ENCODE measurements around the gene PLOD1.

DNA sequence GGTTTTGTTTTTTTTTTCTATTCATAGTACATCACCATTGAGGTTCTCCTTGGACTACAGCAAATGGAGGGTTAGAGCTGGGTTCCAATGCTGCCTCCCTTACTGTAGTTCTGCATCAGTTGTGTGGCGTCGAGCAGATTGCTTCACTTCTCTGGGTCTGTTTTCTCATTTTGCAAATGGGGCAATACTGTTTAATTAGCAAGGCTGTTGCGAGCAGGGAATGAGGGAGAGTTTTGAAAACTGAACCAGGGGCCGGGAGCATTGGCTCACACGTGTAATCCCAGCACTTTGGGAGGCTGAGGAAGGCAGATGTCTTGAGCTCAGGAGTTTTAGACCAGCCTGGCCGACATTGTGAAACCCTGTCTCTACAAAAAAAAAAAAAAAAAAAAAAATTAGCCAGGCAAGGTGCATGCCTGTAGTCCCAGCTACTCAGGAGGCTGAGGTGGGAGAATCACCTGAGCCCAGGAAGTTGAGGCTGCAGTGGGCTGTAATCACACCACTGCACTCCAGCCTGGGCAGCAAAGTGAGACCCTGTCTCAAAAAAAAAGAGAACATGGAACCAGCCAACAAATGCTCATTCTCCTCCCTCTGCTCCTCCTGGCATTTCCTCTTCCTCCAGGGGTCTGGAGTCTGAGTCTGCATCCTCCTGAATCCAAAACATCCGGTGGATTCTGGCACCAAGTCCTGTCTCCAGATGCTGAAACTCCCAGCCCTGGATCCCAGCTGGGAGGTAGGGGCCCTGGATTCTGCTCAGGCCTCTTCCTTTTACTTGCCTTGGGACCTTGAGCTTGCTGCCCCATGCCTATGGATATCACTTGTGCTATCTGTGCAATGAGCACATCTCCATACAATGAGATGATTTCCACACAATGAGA lies 3.7 kb upstream of the PLOD1 start:
- TF ChIP-seq, protein P1, sequence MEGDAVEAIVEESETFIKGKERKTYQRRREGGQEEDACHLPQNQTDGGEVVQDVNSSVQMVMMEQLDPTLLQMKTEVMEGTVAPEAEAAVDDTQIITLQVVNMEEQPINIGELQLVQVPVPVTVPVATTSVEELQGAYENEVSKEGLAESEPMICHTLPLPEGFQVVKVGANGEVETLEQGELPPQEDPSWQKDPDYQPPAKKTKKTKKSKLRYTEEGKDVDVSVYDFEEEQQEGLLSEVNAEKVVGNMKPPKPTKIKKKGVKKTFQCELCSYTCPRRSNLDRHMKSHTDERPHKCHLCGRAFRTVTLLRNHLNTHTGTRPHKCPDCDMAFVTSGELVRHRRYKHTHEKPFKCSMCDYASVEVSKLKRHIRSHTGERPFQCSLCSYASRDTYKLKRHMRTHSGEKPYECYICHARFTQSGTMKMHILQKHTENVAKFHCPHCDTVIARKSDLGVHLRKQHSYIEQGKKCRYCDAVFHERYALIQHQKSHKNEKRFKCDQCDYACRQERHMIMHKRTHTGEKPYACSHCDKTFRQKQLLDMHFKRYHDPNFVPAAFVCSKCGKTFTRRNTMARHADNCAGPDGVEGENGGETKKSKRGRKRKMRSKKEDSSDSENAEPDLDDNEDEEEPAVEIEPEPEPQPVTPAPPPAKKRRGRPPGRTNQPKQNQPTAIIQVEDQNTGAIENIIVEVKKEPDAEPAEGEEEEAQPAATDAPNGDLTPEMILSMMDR (IDR thresholded peaks at IDR 0.05 in 2 of 3, conservative IDR thresholded peaks at IDR 0.05 in 1 of 3; ENCODE audit: control insufficient read depth in 2 of 3, extremely low read depth in 1 of 3, insufficient read depth in 1 of 3, low read depth in 3 of 3, low read length in 3 of 3) = no peak
- TF ChIP-seq CEBPB (IDR thresholded peaks at IDR 0.05; ENCODE audit: borderline replicate concordance in 1 of 2, low read depth in 2 of 2, low read length in 2 of 2) = no peak
- TF ChIP-seq, protein P2, sequence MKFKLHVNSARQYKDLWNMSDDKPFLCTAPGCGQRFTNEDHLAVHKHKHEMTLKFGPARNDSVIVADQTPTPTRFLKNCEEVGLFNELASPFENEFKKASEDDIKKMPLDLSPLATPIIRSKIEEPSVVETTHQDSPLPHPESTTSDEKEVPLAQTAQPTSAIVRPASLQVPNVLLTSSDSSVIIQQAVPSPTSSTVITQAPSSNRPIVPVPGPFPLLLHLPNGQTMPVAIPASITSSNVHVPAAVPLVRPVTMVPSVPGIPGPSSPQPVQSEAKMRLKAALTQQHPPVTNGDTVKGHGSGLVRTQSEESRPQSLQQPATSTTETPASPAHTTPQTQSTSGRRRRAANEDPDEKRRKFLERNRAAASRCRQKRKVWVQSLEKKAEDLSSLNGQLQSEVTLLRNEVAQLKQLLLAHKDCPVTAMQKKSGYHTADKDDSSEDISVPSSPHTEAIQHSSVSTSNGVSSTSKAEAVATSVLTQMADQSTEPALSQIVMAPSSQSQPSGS (IDR thresholded peaks at IDR 0.05; ENCODE audit: low read length) = no peak
- no peak for TF ChIP-seq MAX (IDR thresholded peaks at IDR 0.05; ENCODE audit: low read depth, low read length)
- TF ChIP-seq JUND (IDR thresholded peaks at IDR 0.05; ENCODE audit: low read depth, low read length) = no peak
- TF ChIP-seq ZNF24 (IDR thresholded peaks at IDR 0.05) = no peak
- no peak for TF ChIP-seq CBFB (IDR thresholded peaks at IDR 0.05; ENCODE audit: low read depth)
- TF ChIP-seq DPF2 (IDR thresholded peaks at IDR 0.05) = no peak
- TF ChIP-seq, protein P3, sequence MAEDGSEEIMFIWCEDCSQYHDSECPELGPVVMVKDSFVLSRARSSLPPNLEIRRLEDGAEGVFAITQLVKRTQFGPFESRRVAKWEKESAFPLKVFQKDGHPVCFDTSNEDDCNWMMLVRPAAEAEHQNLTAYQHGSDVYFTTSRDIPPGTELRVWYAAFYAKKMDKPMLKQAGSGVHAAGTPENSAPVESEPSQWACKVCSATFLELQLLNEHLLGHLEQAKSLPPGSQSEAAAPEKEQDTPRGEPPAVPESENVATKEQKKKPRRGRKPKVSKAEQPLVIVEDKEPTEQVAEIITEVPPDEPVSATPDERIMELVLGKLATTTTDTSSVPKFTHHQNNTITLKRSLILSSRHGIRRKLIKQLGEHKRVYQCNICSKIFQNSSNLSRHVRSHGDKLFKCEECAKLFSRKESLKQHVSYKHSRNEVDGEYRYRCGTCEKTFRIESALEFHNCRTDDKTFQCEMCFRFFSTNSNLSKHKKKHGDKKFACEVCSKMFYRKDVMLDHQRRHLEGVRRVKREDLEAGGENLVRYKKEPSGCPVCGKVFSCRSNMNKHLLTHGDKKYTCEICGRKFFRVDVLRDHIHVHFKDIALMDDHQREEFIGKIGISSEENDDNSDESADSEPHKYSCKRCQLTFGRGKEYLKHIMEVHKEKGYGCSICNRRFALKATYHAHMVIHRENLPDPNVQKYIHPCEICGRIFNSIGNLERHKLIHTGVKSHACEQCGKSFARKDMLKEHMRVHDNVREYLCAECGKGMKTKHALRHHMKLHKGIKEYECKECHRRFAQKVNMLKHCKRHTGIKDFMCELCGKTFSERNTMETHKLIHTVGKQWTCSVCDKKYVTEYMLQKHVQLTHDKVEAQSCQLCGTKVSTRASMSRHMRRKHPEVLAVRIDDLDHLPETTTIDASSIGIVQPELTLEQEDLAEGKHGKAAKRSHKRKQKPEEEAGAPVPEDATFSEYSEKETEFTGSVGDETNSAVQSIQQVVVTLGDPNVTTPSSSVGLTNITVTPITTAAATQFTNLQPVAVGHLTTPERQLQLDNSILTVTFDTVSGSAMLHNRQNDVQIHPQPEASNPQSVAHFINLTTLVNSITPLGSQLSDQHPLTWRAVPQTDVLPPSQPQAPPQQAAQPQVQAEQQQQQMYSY (CRISPR knock-in tag; IDR thresholded peaks at IDR 0.05) = no peak
- no peak for TF ChIP-seq CHD1 (IDR thresholded peaks at IDR 0.05; ENCODE audit: low read depth, low read length)
- no peak for TF ChIP-seq ZNF274 (IDR thresholded peaks at IDR 0.05; ENCODE audit: insufficient read depth, insufficient read length)
- no peak for TF ChIP-seq EGR1 (IDR thresholded peaks at IDR 0.05; ENCODE audit: borderline replicate concordance in 1 of 2, low read depth in 2 of 2, low read length in 2 of 2)

Measured in GM12878 (cell line).